Liver (tissue), 9 donors: ENCODE measurements around the gene CACNA1D. TPM values are rescaled to one million over a fixed set of nuclear protein-coding genes. Genes with fewer than 3 reads are reported as not detected.

Experiments used
- DNase-seq: peaks from one replicate; pipeline ENCODE4 v3.0.0-alpha.2; 2017; ENCODE audit warnings: low spot score
- H3K27ac ChIP-seq, 2 donors: one replicate each; pipeline ENCODE4 v1.7.0; 2013; ENCODE audit warnings: inconsistent platforms in 2 of 2, low read length in 2 of 2, control low read depth in 1 of 2, low read depth in 1 of 2, mild to moderate bottlenecking in 1 of 2
- H3K27me3 ChIP-seq, 4 donors: one replicate each; pipeline versions ENCODE4 v1.6.1 to v1.7.0; 2013; ENCODE audit warnings: low read length in 3 of 4, inconsistent platforms in 1 of 4, mild to moderate bottlenecking in 1 of 4, moderate library complexity in 1 of 4; ENCODE audit not compliant: control insufficient read depth in 4 of 4, insufficient read depth in 4 of 4
- H3K36me3 ChIP-seq, 4 donors: one replicate each; pipeline versions ENCODE4 v1.6.1 to v1.7.0; 2013; ENCODE audit warnings: low read length in 3 of 4, mild to moderate bottlenecking in 3 of 4, low read depth in 1 of 4, moderate library complexity in 1 of 4; ENCODE audit not compliant: control insufficient read depth in 4 of 4, insufficient read depth in 3 of 4
- H3K4me1 ChIP-seq, 4 donors: one replicate each; pipeline versions ENCODE4 v1.6.1 to v1.7.0; 2013; ENCODE audit warnings: low read length in 3 of 4, mild to moderate bottlenecking in 3 of 4, moderate library complexity in 1 of 4; ENCODE audit not compliant: control insufficient read depth in 4 of 4, insufficient read depth in 4 of 4
- H3K4me3 ChIP-seq, 3 donors: one replicate each; pipeline versions ENCODE4 v1.6.1 to v1.7.0; 2013; ENCODE audit warnings: low read length in 3 of 3, control low read depth in 1 of 3, low read depth in 1 of 3, mild to moderate bottlenecking in 1 of 3
- H3K9ac ChIP-seq, 2 donors: one replicate each; pipeline ENCODE4 v1.7.0; 2013; ENCODE audit warnings: low read length in 2 of 2, mild to moderate bottlenecking in 2 of 2, moderate library complexity in 2 of 2, control low read depth in 1 of 2, low read depth in 1 of 2
- H3K9me3 ChIP-seq, 4 donors: one replicate each; pipeline versions ENCODE4 v1.6.1 to v1.7.0; 2013; ENCODE audit warnings: low read length in 3 of 4; ENCODE audit not compliant: control insufficient read depth in 4 of 4
- ATF3 ChIP-seq: IDR thresholded peaks from 2 replicates; pipeline ENCODE4 v1.6.1; 2016; ENCODE audit warnings: antibody characterized with exemption
- CTCF ChIP-seq: fragments of 150-350 bp; IDR thresholded peaks from 2 replicates; pipeline ENCODE4 v1.5.1; 2017; ENCODE audit warnings: improper control_type of control experiment, low read depth, low read length; ENCODE audit not compliant: missing input control
- EGR1 ChIP-seq, 2 donors: IDR thresholded peaks; 2 replicates each; pipeline ENCODE4 v1.6.1; 2016 to 2018; ENCODE audit warnings: antibody characterized with exemption in 2 of 2, low read depth in 2 of 2
- FOXA1 ChIP-seq: IDR thresholded peaks from 2 replicates; pipeline ENCODE4 v1.6.1; 2016; ENCODE audit warnings: antibody characterized with exemption
- FOXA2 ChIP-seq: IDR thresholded peaks from 2 replicates; pipeline ENCODE4 v1.6.1; 2016; ENCODE audit warnings: antibody characterized with exemption
- GABPA ChIP-seq, 2 donors: IDR thresholded peaks in 1 of 2; conservative IDR thresholded peaks in 1 of 2; 2 replicates each; pipeline ENCODE4 v1.6.1; 2016; ENCODE audit warnings: antibody characterized with exemption in 2 of 2, mild to moderate bottlenecking in 1 of 2, moderate library complexity in 1 of 2
- HNF4A ChIP-seq, 2 donors: conservative IDR thresholded peaks; 2 replicates each; pipeline ENCODE4 v1.6.1; 2016; ENCODE audit warnings: antibody characterized with exemption in 2 of 2, mild to moderate bottlenecking in 2 of 2
- HNF4G ChIP-seq: IDR thresholded peaks from 2 replicates; pipeline ENCODE4 v1.6.1; 2016; ENCODE audit warnings: antibody characterized with exemption
- JUND ChIP-seq, 2 donors: IDR thresholded peaks; 2 replicates each; pipeline ENCODE4 v1.6.1; 2016; ENCODE audit warnings: antibody characterized with exemption in 2 of 2
- MAX ChIP-seq: IDR thresholded peaks from 2 replicates; pipeline ENCODE4 v1.6.1; 2016; ENCODE audit warnings: antibody characterized with exemption
- NR2F2 ChIP-seq: IDR thresholded peaks from 2 replicates; pipeline ENCODE4 v1.6.1; 2016; ENCODE audit warnings: antibody characterized with exemption
- RAD21 ChIP-seq, 2 donors: IDR thresholded peaks; 2 replicates each; pipeline ENCODE4 v1.6.1; 2016; ENCODE audit warnings: antibody characterized with exemption in 2 of 2, mild to moderate bottlenecking in 2 of 2
- REST ChIP-seq: IDR thresholded peaks from 2 replicates; pipeline ENCODE4 v1.6.1; 2016; ENCODE audit warnings: antibody characterized with exemption, mild to moderate bottlenecking
- RXRA ChIP-seq, 2 donors: IDR thresholded peaks; 2 replicates each; pipeline ENCODE4 v1.6.1; 2017 to 2018; ENCODE audit warnings: antibody characterized with exemption in 2 of 2, mild to moderate bottlenecking in 1 of 2
- SP1 ChIP-seq: IDR thresholded peaks from 2 replicates; pipeline ENCODE4 v1.6.1; 2018; ENCODE audit warnings: antibody characterized with exemption, mild to moderate bottlenecking
- TAF1 ChIP-seq: conservative IDR thresholded peaks from 2 replicates; pipeline ENCODE4 v1.6.1; 2016; ENCODE audit warnings: antibody characterized with exemption, mild to moderate bottlenecking
- YY1 ChIP-seq: IDR thresholded peaks from 2 replicates; pipeline ENCODE4 v1.6.1; 2016; ENCODE audit warnings: antibody characterized with exemption, mild to moderate bottlenecking
- ZBTB33 ChIP-seq: IDR thresholded peaks from 2 replicates; pipeline ENCODE4 v1.6.1; 2016; ENCODE audit warnings: antibody characterized with exemption
- WGBS: extraction: QIAGEN DNeasy Blood & Tissue Kit; methylation state at CpG from one replicate; pipeline ENCODE4 v1.1.7; 2013; 5-methylcytosine and 5-hydroxymethylcytosine counted together
- polyA plus RNA-seq, 2 donors: library from polyadenylated mRNA; stranded (reverse) in 1 of 2; unstranded in 1 of 2; fragments of 200-250 nt in 1 of 2; fragments of >200 nt in 1 of 2; fragmentation: Nextera tagmentation in 1 of 2; extraction: Ambion mirVana in 1 of 2; gene quantifications; one replicate each; pipeline versions ENCODE4 v1.2.1 to v1.2.3, GENCODE V29; 2013 to 2015
- total RNA-seq, 2 donors: library from RNA; depleted of rRNA; stranded (reverse); fragments of >200 nt; gene quantifications; one replicate each; pipeline ENCODE4 v1.2.3, GENCODE V29; 2014
- donor health status: healthy.
- donor health status: healthy.
- donor health status: healthy.
- donor health status: healthy.
- donor health status: healthy.

Gene CACNA1D
- total and polyA plus RNA-seq, 4 donors, result 1.8 to 18.9 (median 3.4) TPM

GRCh38 chr3:53813876-53814275 is 319.5 kb downstream of the CACNA1D start:
- DNase-seq, result no peak
- H3K9ac ChIP-seq, result no peak overlapping the region
- WGBS, result 90% methylated on average over 10 of the region's 10 CpGs
- peaks cover 10 to 35% (median 23%) of the 10 kb centered on the region in 4 donors for H3K36me3 ChIP-seq
- H3K9me3 ChIP-seq, result no peaks in the 10 kb centered on the region
- peaks cover 0 to 3% (median 0%) of the 10 kb centered on the region in 4 donors for H3K4me1 ChIP-seq
- no peaks in the 10 kb centered on the region for H3K27me3 ChIP-seq
- H3K4me3 ChIP-seq, result no peak overlapping the region
- TF ChIP-seq ATF3, result no peak
- no peak for TF ChIP-seq GABPA (IDR thresholded peaks at IDR 0.05 in 1 of 2, conservative IDR thresholded peaks at IDR 0.05 in 1 of 2)
- TF ChIP-seq RAD21 (IDR thresholded peaks at IDR 0.05), result no peak
- TF ChIP-seq NR2F2, result no peak
- no peak for TF ChIP-seq HNF4A (conservative IDR thresholded peaks at IDR 0.05)
- no peak for TF ChIP-seq JUND (IDR thresholded peaks at IDR 0.05)
- no peak for TF ChIP-seq CTCF
- TF ChIP-seq HNF4G, result no peak
- no peak for TF ChIP-seq REST
- TF ChIP-seq EGR1 (IDR thresholded peaks at IDR 0.05; ENCODE audit: low read depth in 2 of 2), result no peak
- TF ChIP-seq MAX, result no peak
- TF ChIP-seq FOXA1, result no peak
- TF ChIP-seq ZBTB33, result no peak
- no peak for TF ChIP-seq FOXA2
- no peak for TF ChIP-seq TAF1
- no peak for TF ChIP-seq YY1
- no peak overlapping the region for H3K27ac ChIP-seq

- WGBS, result 97% methylated on average over 4 of the region's 4 CpGs
- H3K9me3 ChIP-seq, result no peaks in the 10 kb centered on the region
- no peak for DNase-seq
- H3K4me1 ChIP-seq, result peaks cover 0 to 7% (median 0%) of the 10 kb centered on the region in 4 donors
- H3K36me3 ChIP-seq, result peaks cover 10 to 45% (median 32%) of the 10 kb centered on the region in 4 donors
- no peak overlapping the region for H3K27ac ChIP-seq
- H3K27me3 ChIP-seq, result no peaks in the 10 kb centered on the region
- no peak overlapping the region for H3K9ac ChIP-seq
- no peak overlapping the region for H3K4me3 ChIP-seq
- TF ChIP-seq GABPA (IDR thresholded peaks at IDR 0.05 in 1 of 2, conservative IDR thresholded peaks at IDR 0.05 in 1 of 2) (no peak), YY1 (no peak), RXRA (IDR thresholded peaks at IDR 0.05) (no peak), HNF4G (no peak), ATF3 (no peak), HNF4A (conservative IDR thresholded peaks at IDR 0.05) (no peak), RAD21 (IDR thresholded peaks at IDR 0.05) (no peak), ZBTB33 (no peak), NR2F2 (no peak), TAF1 (no peak), FOXA2 (no peak), JUND (IDR thresholded peaks at IDR 0.05) (no peak), MAX (no peak), SP1 (no peak), EGR1 (IDR thresholded peaks at IDR 0.05; ENCODE audit: low read depth in 2 of 2) (no peak)
Measured at GRCh38 chr3:53815067-53815466, 320.7 kb downstream of the CACNA1D start.
